HG02588 (cell line): ENCODE data around the gene KCNH1.

ENCODE experiments used
- ATAC-seq: cut with Tn5 transposase; IDR thresholded peaks from one replicate; pipeline ENCODE4 v1.9.1; 2021; ENCODE audit warnings: mild to moderate bottlenecking, moderate library complexity; ENCODE audit not compliant: unreplicated experiment

The KCNH1 gene

GRCh38 chr1:210882414-210883221, 251.3 kb downstream of the KCNH1 start:
- ATAC-seq: no peak

- ATAC-seq: no peak
Measured at GRCh38 chr1:210878564-210878963, 255.4 kb downstream of the KCNH1 start.

GRCh38 chr1:210876275-210876674, 257.7 kb downstream of the KCNH1 start:
- no peak for ATAC-seq

GRCh38 chr1:210866532-210866931, 267.4 kb downstream of the KCNH1 start:
- no peak for ATAC-seq

- ATAC-seq: no peak
Measured at GRCh38 chr1:210857705-210858104, 276.2 kb downstream of the KCNH1 start.

- ATAC-seq: no peak
Measured at GRCh38 chr1:210857146-210857663, 276.7 kb downstream of the KCNH1 start.

GRCh38 chr1:210855440-210855839, 278.5 kb downstream of the KCNH1 start:
- no peak for ATAC-seq

- no peak for ATAC-seq
Measured at GRCh38 chr1:210853276-210853675, 280.7 kb downstream of the KCNH1 start.

GRCh38 chr1:210850556-210850955, 283.4 kb downstream of the KCNH1 start:
- no peak for ATAC-seq

- no peak for ATAC-seq
Measured at GRCh38 chr1:210848474-210848873, 285.5 kb downstream of the KCNH1 start.

GRCh38 chr1:210841926-210842625, 291.9 kb downstream of the KCNH1 start:
- no peak for ATAC-seq

- no peak for ATAC-seq
Measured at GRCh38 chr1:210830034-210831028, 303.6 kb downstream of the KCNH1 start.

GRCh38 chr1:210828996-210829596, 304.9 kb downstream of the KCNH1 start:
- no peak for ATAC-seq

GRCh38 chr1:210827481-210827880, 306.5 kb downstream of the KCNH1 start:
- ATAC-seq: no peak

- ATAC-seq: no peak
Measured at GRCh38 chr1:210826686-210827085, 307.3 kb downstream of the KCNH1 start.

GRCh38 chr1:210822932-210823331, 311.0 kb downstream of the KCNH1 start:
- ATAC-seq: no peak

GRCh38 chr1:210822241-210822640, 311.7 kb downstream of the KCNH1 start:
- ATAC-seq: no peak

- no peak for ATAC-seq
Measured at GRCh38 chr1:210821615-210822014, 312.3 kb downstream of the KCNH1 start.

GRCh38 chr1:210819266-210819665, 314.7 kb downstream of the KCNH1 start:
- no peak for ATAC-seq
